IMR-90 (cell line): ENCODE data around the gene NPNT. TPM values are rescaled to one million over a fixed set of nuclear protein-coding genes. Genes with fewer than 3 reads are reported as not detected.

Source experiments
- ATAC-seq: fragments of 200-7000 bp; cut with Tn5 transposase; 2 replicates; pipeline ENCODE4 v1.9.1; 2020; ENCODE audit warnings: low read depth, mild to moderate bottlenecking, moderate library complexity
- BruUV-seq: library from RNA; stranded (reverse); fragments of 400-500 nt; replicated peaks from 2 replicates; lab custom pipeline; 2021; lab: Mats Ljungman, UMichigan
- CTCF ChIA-PET: fragments of 300-600 bp; formaldehyde crosslinking; extraction: SDS; loops from one replicate; lab custom pipeline; 2021; ENCODE audit warnings: antibody characterized with exemption; lab: Yijun Ruan, JAX
- POLR2A ChIA-PET: fragments of 300-600 bp; sonication (Branson Sonifier 250); formaldehyde crosslinking; loops from one replicate; lab custom pipeline; 2022; ENCODE audit warnings: antibody characterized with exemption; ENCODE audit not compliant: unreplicated experiment; lab: Charles Lee
- DNase-seq: peaks from one replicate; pipeline ENCODE4 v3.0.0; 2013
- H2AFZ ChIP-seq: replicated peaks from 2 replicates; pipeline ENCODE3; 2013; ENCODE audit warnings: low read length, mild to moderate bottlenecking; ENCODE audit not compliant: poor library complexity
- H2AK5ac ChIP-seq: 2 replicates; pipeline ENCODE4 v1.6.1; 2013; ENCODE audit warnings: low read depth, low read length, inconsistent platforms
- H2AK9ac ChIP-seq: replicated peaks from 2 replicates; pipeline ENCODE3; 2013; ENCODE audit warnings: mild to moderate bottlenecking, low read depth, low read length, moderate library complexity; ENCODE audit not compliant: poor library complexity
- H2BK120ac ChIP-seq: 2 replicates; pipeline ENCODE4 v1.6.1; 2013; ENCODE audit warnings: low read depth, low read length, inconsistent platforms
- H2BK15ac ChIP-seq: 3 replicates; pipeline ENCODE4 v1.6.1; 2013; ENCODE audit warnings: low read depth, low read length, inconsistent platforms
- H2BK20ac ChIP-seq: 2 replicates; pipeline ENCODE4 v1.6.1; 2013; ENCODE audit warnings: low read depth, mild to moderate bottlenecking, inconsistent platforms, low read length, moderate library complexity
- H2BK5ac ChIP-seq: 2 replicates; pipeline ENCODE4 v1.6.1; 2013; ENCODE audit warnings: mild to moderate bottlenecking, low read depth, low read length, inconsistent platforms; ENCODE audit not compliant: poor library complexity, severe bottlenecking
- H3K14ac ChIP-seq: replicated peaks from 2 replicates; pipeline ENCODE4 v1.6.1; 2013; ENCODE audit warnings: low read depth, low read length, inconsistent platforms
- H3K18ac ChIP-seq: 2 replicates; pipeline ENCODE4 v1.6.1; 2013; ENCODE audit warnings: low read depth, low read length, control low read depth
- H3K23ac ChIP-seq: 2 replicates; pipeline ENCODE4 v1.6.1; 2013; ENCODE audit warnings: low read depth, low read length, inconsistent platforms
- H3K27ac ChIP-seq: 2 replicates; pipeline ENCODE4 v1.5.1; 2013; ENCODE audit warnings: mild to moderate bottlenecking, control low read depth, low read length; ENCODE audit not compliant: insufficient read depth
- H3K27me3 ChIP-seq: 2 replicates; pipeline ENCODE4 v1.6.1; 2013; ENCODE audit warnings: low read length; ENCODE audit not compliant: control insufficient read depth, insufficient read depth
- H3K36me3 ChIP-seq: 2 replicates; pipeline ENCODE4 v1.6.1; 2013; ENCODE audit warnings: low read length, mixed read lengths; ENCODE audit not compliant: control insufficient read depth, insufficient read depth
- H3K4ac ChIP-seq: 2 replicates; pipeline ENCODE4 v1.6.1; 2013; ENCODE audit warnings: low read depth, low read length, inconsistent platforms
- H3K4me1 ChIP-seq: 2 replicates; pipeline ENCODE4 v1.6.1; 2013; ENCODE audit warnings: low read length, mixed read lengths; ENCODE audit not compliant: control insufficient read depth, insufficient read depth
- H3K4me2 ChIP-seq: 2 replicates; pipeline ENCODE4 v1.6.1; 2013; ENCODE audit warnings: low read depth, mild to moderate bottlenecking, control low read depth, low read length, moderate library complexity
- H3K4me3 ChIP-seq: 2 replicates; pipeline ENCODE4 v1.5.1; 2013; ENCODE audit warnings: low read depth, mild to moderate bottlenecking, control low read depth, low read length, moderate library complexity; ENCODE audit not compliant: insufficient read depth
- H3K56ac ChIP-seq: 2 replicates; pipeline ENCODE4 v1.6.1; 2013; ENCODE audit warnings: low read length, inconsistent platforms; ENCODE audit not compliant: insufficient read depth; ENCODE audit errors: extremely low read depth
- H3K79me1 ChIP-seq, 2 experiments: 2 replicates each; pipeline ENCODE4 v1.6.1; 2013; ENCODE audit warnings: low read length in 2 of 2, inconsistent platforms in 1 of 2, low read depth in 1 of 2
- H3K9ac ChIP-seq: 2 replicates; pipeline ENCODE4 v1.6.1; 2013; ENCODE audit warnings: low read depth, low read length, control low read depth
- H3K9me1 ChIP-seq: 2 replicates; pipeline ENCODE4 v1.6.1; 2013; ENCODE audit warnings: low read length, inconsistent platforms; ENCODE audit not compliant: insufficient read depth
- H3K9me3 ChIP-seq: 2 replicates; pipeline ENCODE4 v1.6.1; 2013; ENCODE audit warnings: low read length; ENCODE audit not compliant: control insufficient read depth, insufficient read depth
- H4K20me1 ChIP-seq: 2 replicates; pipeline ENCODE4 v1.6.1; 2013; ENCODE audit warnings: low read length, inconsistent platforms; ENCODE audit not compliant: insufficient read depth
- H4K5ac ChIP-seq: 2 replicates; pipeline ENCODE4 v1.6.1; 2013; ENCODE audit warnings: mild to moderate bottlenecking, low read depth, low read length, control low read depth
- H4K8ac ChIP-seq, 2 experiments: 2 replicates each; pipeline ENCODE4 v1.6.1; 2013; ENCODE audit warnings: low read depth in 2 of 2, low read length in 2 of 2, control low read depth in 1 of 2, inconsistent platforms in 1 of 2
- H4K91ac ChIP-seq: 2 replicates; pipeline ENCODE4 v1.6.1; 2013; ENCODE audit warnings: low read depth, low read length, inconsistent platforms; ENCODE audit not compliant: insufficient read depth
- BHLHE40 ChIP-seq: fragments of 150-350 bp; IDR thresholded peaks from 2 replicates; pipeline ENCODE4 v1.6.1; 2016; ENCODE audit warnings: mild to moderate bottlenecking, low read depth, low read length
- CEBPB ChIP-seq: IDR thresholded peaks from 2 replicates; pipeline ENCODE4 v1.6.1; 2012; ENCODE audit warnings: low read depth, low read length, improper control_type of control experiment
- CHD1 ChIP-seq: IDR thresholded peaks from 2 replicates; pipeline ENCODE4 v1.6.1; 2012; ENCODE audit warnings: low read depth, low read length, improper control_type of control experiment
- CTCF ChIP-seq: conservative IDR thresholded peaks from 2 replicates; pipeline ENCODE4 v1.5.1; 2012; ENCODE audit warnings: mild to moderate bottlenecking, low read depth, low read length, improper control_type of control experiment
- ELK1 ChIP-seq: fragments of 150-350 bp; IDR thresholded peaks from 2 replicates; pipeline ENCODE4 v1.6.1; 2016; ENCODE audit warnings: low read depth, mild to moderate bottlenecking, low read length, moderate library complexity, borderline replicate concordance
- FOS ChIP-seq: fragments of 150-350 bp; IDR thresholded peaks from 2 replicates; pipeline ENCODE4 v1.6.1; 2016; ENCODE audit warnings: low read depth, low read length
- MAFK ChIP-seq: IDR thresholded peaks from 2 replicates; pipeline ENCODE4 v1.6.1; 2012; ENCODE audit warnings: low read depth, low read length, improper control_type of control experiment
- MAZ ChIP-seq: IDR thresholded peaks from 2 replicates; pipeline ENCODE4 v1.6.1; 2012; ENCODE audit warnings: low read depth, mild to moderate bottlenecking, low read length, improper control_type of control experiment, moderate library complexity, borderline replicate concordance
- MXI1 ChIP-seq: IDR thresholded peaks from 2 replicates; pipeline ENCODE4 v1.6.1; 2012; ENCODE audit warnings: low read depth, mild to moderate bottlenecking, low read length, moderate library complexity, borderline replicate concordance
- NFE2L2 ChIP-seq: fragments of 150-350 bp; IDR thresholded peaks from 2 replicates; pipeline ENCODE4 v1.6.1; 2016; ENCODE audit warnings: low read depth, mild to moderate bottlenecking, low read length
- POLR2A ChIP-seq: IDR thresholded peaks from 2 replicates; pipeline ENCODE4 v1.6.1; 2012; ENCODE audit warnings: mild to moderate bottlenecking, low read depth, low read length
- RAD21 ChIP-seq: IDR thresholded peaks from 2 replicates; pipeline ENCODE4 v1.6.1; 2012; ENCODE audit warnings: low read length, improper control_type of control experiment
- RCOR1 ChIP-seq: IDR thresholded peaks from 2 replicates; pipeline ENCODE4 v1.6.1; 2012; ENCODE audit warnings: mild to moderate bottlenecking, low read length, improper control_type of control experiment; ENCODE audit not compliant: insufficient replicate concordance
- RFX5 ChIP-seq: IDR thresholded peaks from 2 replicates; pipeline ENCODE4 v1.8.0; 2012; ENCODE audit warnings: low read depth, mild to moderate bottlenecking, low read length, moderate library complexity
- SMC3 ChIP-seq: fragments of 150-350 bp; IDR thresholded peaks from 2 replicates; pipeline ENCODE4 v1.6.1; 2016; ENCODE audit warnings: low read depth, mild to moderate bottlenecking, antibody characterized with exemption, low read length, moderate library complexity
- USF2 ChIP-seq: fragments of 150-350 bp; IDR thresholded peaks from 2 replicates; pipeline ENCODE4 v1.6.1; 2017; ENCODE audit warnings: mild to moderate bottlenecking, antibody characterized with exemption, low read length, low read depth
- dilution Hi-C: fragments of 300-500 bp; cut with HindIII; formaldehyde crosslinking; loops from one replicate; pipeline ENCODE4 v1.14.3; 2018; ENCODE audit warnings: low sequenced_read_pairs; ENCODE audit not compliant: unreplicated experiment
- in situ Hi-C: fragments of 300-500 bp; cut with MboI; formaldehyde crosslinking; loops from 3 replicates; pipeline ENCODE4 v1.14.3; 2019; ENCODE audit warnings: low sequenced_read_pairs, inconsistent platforms, mixed read lengths
- intact Hi-C: fragments of 100-400 bp; cut with micrococcal nuclease; formaldehyde crosslinking; loops from 2 replicates; pipeline ENCODE4 v1.10.0; 2022
- polyA plus RNA-seq, 3 experiments: library from polyadenylated mRNA; depleted of rRNA; stranded (reverse); fragments of >200 nt; gene quantifications; 2 replicates each; pipeline ENCODE4 v1.2.3, GENCODE V29; 2012; ENCODE audit warnings: low replicate concordance in 1 of 3
- total RNA-seq: library from RNA; depleted of rRNA; stranded (reverse); fragments of >200 nt; gene quantifications from 2 replicates; pipeline ENCODE4 v1.2.3, GENCODE V29; 2012

The NPNT gene
- total and polyA plus RNA-seq, 2 of the 4 experiments (the other 2 are of a cell fraction): not detected

- CTCF ChIA-PET: interaction anchor here (0.5 to 0.6 kb wide), 2 partner anchors 199 to 485 kb away, joined by 4 to 5 read pairs; no protein-coding TSS in a partner anchor
- dilution Hi-C loops: no loop called here
- BruUV-seq: no TSS peak
Measured at GRCh38 chr4:105875233-105875632, 20.0 kb upstream of the NPNT start.

More at GRCh38 chr4:105875233-105875632, 20.0 kb upstream of the NPNT start:
- no peak overlapping the region for H3K4me3 ChIP-seq
- no peaks in the 10 kb centered on the region for H3K79me1 ChIP-seq
- no peaks in the 10 kb centered on the region for H4K20me1 ChIP-seq
- no peak for DNase-seq
- no peak overlapping the region for H3K14ac ChIP-seq
- H3K56ac ChIP-seq: no peak overlapping the region
- H4K5ac ChIP-seq: no peak overlapping the region
- no peaks in the 10 kb centered on the region for H3K9me3 ChIP-seq
- H2AK5ac ChIP-seq: no peak overlapping the region
- no peak overlapping the region for H2BK20ac ChIP-seq
- no peak overlapping the region for H3K4ac ChIP-seq
- no peak overlapping the region for H3K18ac ChIP-seq
- in situ Hi-C loops: no loop called here
- no peaks in the 10 kb centered on the region for H3K9me1 ChIP-seq
- ATAC-seq: no peak
- no peak overlapping the region for H3K27ac ChIP-seq
- H3K4me2 ChIP-seq: no peak overlapping the region
- H2AK9ac ChIP-seq: no peak overlapping the region
- no peak overlapping the region for H2BK15ac ChIP-seq
- intact Hi-C loops: loop anchor here (5.0 kb wide), 1 partner anchor 542 kb away; no protein-coding TSS in a partner anchor
- H4K8ac ChIP-seq: no peak overlapping the region
- no peak overlapping the region for H2AFZ ChIP-seq
- no peak for TF ChIP-seq ELK1
- no peak for TF ChIP-seq RCOR1
- TF ChIP-seq POLR2A: no peak
- no peak for TF ChIP-seq MXI1
- no peak for TF ChIP-seq USF2
- no peak for TF ChIP-seq RAD21
- no peak for TF ChIP-seq MAZ
- no peak for TF ChIP-seq FOS
- no peak for TF ChIP-seq NFE2L2
- no peak for TF ChIP-seq MAFK
- no peak for TF ChIP-seq CHD1
- no peak for TF ChIP-seq CTCF
- no peak for TF ChIP-seq RFX5
- no peak for TF ChIP-seq SMC3
- no peak for TF ChIP-seq CEBPB
- no peak for TF ChIP-seq BHLHE40
- H2BK5ac ChIP-seq: no peak overlapping the region
- H4K91ac ChIP-seq: no peak overlapping the region
- POLR2A ChIA-PET: no interaction called here
- no peak overlapping the region for H3K23ac ChIP-seq
- H3K27me3 ChIP-seq: no peaks in the 10 kb centered on the region; the same call in 1 of the 2 replicates
- H2BK120ac ChIP-seq: no peak overlapping the region
- H3K4me1 ChIP-seq: no peaks in the 10 kb centered on the region
- no peaks in the 10 kb centered on the region for H3K36me3 ChIP-seq
- H3K9ac ChIP-seq: no peak overlapping the region
